Tibial nerve (tissue), 4 donors: ENCODE measurements around the gene CCDC182. TPM values are rescaled to one million over a fixed set of nuclear protein-coding genes. Genes with fewer than 3 reads are reported as not detected.

Experiments
- DNase-seq, 2 donors: peaks; one replicate each; pipeline ENCODE4 v3.0.0-alpha.2; 2019; ENCODE audit warnings: low spot score in 2 of 2
- H3K27ac ChIP-seq, 4 donors: fragments of 200-600 bp; sonication (generic) in 3 of 4; one replicate each; pipeline ENCODE4 v1.5.1; 2017 to 2019; ENCODE audit warnings: mild to moderate bottlenecking in 1 of 4
- H3K27me3 ChIP-seq, 2 donors: fragments of 200-600 bp; sonication (generic) in 1 of 2; one replicate each; pipeline versions ENCODE4 v1.5.1 to v1.6.0; 2017 to 2019
- H3K36me3 ChIP-seq, 3 donors: fragments of 200-600 bp; sonication (generic); one replicate each; pipeline ENCODE4 v1.5.1; 2018 to 2019
- H3K4me1 ChIP-seq, 4 donors: fragments of 200-600 bp; sonication (generic) in 3 of 4; one replicate each; pipeline ENCODE4 v1.5.1; 2017 to 2019
- H3K4me3 ChIP-seq, 4 donors: fragments of 200-600 bp; sonication (generic) in 3 of 4; one replicate each; pipeline ENCODE4 v1.5.1; 2017 to 2019; ENCODE audit warnings: mild to moderate bottlenecking in 1 of 4, moderate library complexity in 1 of 4
- H3K9me3 ChIP-seq, 4 donors: fragments of 200-600 bp; sonication (generic) in 3 of 4; one replicate each; pipeline ENCODE4 v1.5.1; 2017 to 2019
- CTCF ChIP-seq, 5 experiments: fragments of 200-600 bp in 3 of 5; fragments of 450-650 bp in 2 of 5; sonication (generic) in 3 of 5; IDR thresholded peaks; one replicate each; pipeline ENCODE4 v1.5.1; 2016 to 2019; ENCODE audit warnings: antibody characterized with exemption in 5 of 5, mild to moderate bottlenecking in 3 of 5, moderate library complexity in 2 of 5
- EP300 ChIP-seq, 2 donors: sonication (generic); formaldehyde crosslinking; IDR thresholded peaks; one replicate each; pipeline ENCODE4 v1.6.1; 2017; ENCODE audit warnings: antibody characterized with exemption in 2 of 2, mild to moderate bottlenecking in 1 of 2
- POLR2A ChIP-seq, 2 donors: fragments of 450-650 bp; IDR thresholded peaks; one replicate each; pipeline ENCODE4 v1.6.1; 2017; ENCODE audit warnings: antibody characterized with exemption in 2 of 2, mild to moderate bottlenecking in 2 of 2, moderate library complexity in 2 of 2
- WGBS, 2 donors: methylation state at CpG; one replicate each; pipeline ENCODE4 v1.1.5; 2018; 5-methylcytosine and 5-hydroxymethylcytosine counted together
- total RNA-seq, 4 donors: library from RNA; depleted of rRNA; stranded (reverse); fragments of >200 nt; gene quantifications; one replicate each; pipeline ENCODE4 v1.1.0, GENCODE V29; 2016

Gene CCDC182
- total RNA-seq, result not detected

- H3K27ac ChIP-seq, result no peak within 1 kb of the TSS
- TF ChIP-seq CTCF (IDR thresholded peaks at IDR 0.05) (no peak), EP300 (IDR thresholded peaks at IDR 0.05) (no peak), POLR2A (IDR thresholded peaks at IDR 0.05) (no peak)
- no peak for DNase-seq
- no peaks in the 10 kb centered on the region for H3K4me1 ChIP-seq
- no peak within 1 kb of the TSS for H3K4me3 ChIP-seq
- 58 to 67% methylated on average over 4 of the region's 4 CpGs for WGBS, 2 donors
- no peaks in the 10 kb centered on the region for H3K27me3 ChIP-seq
- no peaks in the 10 kb centered on the region for H3K36me3 ChIP-seq
- H3K9me3 ChIP-seq, result no peaks in the 10 kb centered on the region
These were observed at the start of gene CCDC182 for GRCh38 chr17:57745242-57745641. TSS of gene CCDC182 (minus strand) at chr17:57745299. CDS start at chr17:57745272, 27 bp downstream.

GRCh38 chr17:57794841-57795240, 49.7 kb upstream of the CCDC182 start:
- WGBS, 2 donors, result 75 to 91% methylated on average over 2 of the region's 2 CpGs
- DNase-seq, result no peak

GRCh38 chr17:57788725-57789124, 43.6 kb upstream of the CCDC182 start:
- WGBS, 2 donors, result 67 to 78% methylated on average over 4 of the region's 4 CpGs
- H3K27me3 ChIP-seq, result peaks cover 0 to 17% of the 10 kb centered on the region in 2 donors
- TF ChIP-seq EP300 (IDR thresholded peaks at IDR 0.05), result no peak
- no peak for TF ChIP-seq CTCF (IDR thresholded peaks at IDR 0.05)
- no peak for TF ChIP-seq POLR2A (IDR thresholded peaks at IDR 0.05)

More at GRCh38 chr17:57794841-57795240, 49.7 kb upstream of the CCDC182 start:
- H3K27me3 ChIP-seq, result no peaks in the 10 kb centered on the region
- no peaks in the 10 kb centered on the region for H3K9me3 ChIP-seq
- no peak for TF ChIP-seq POLR2A (IDR thresholded peaks at IDR 0.05)
- TF ChIP-seq CTCF (IDR thresholded peaks at IDR 0.05), result no peak
- TF ChIP-seq EP300 (IDR thresholded peaks at IDR 0.05), result no peak
- H3K4me1 ChIP-seq, result no peaks in the 10 kb centered on the region
- no peaks in the 10 kb centered on the region for H3K36me3 ChIP-seq
- H3K4me3 ChIP-seq, result no peak overlapping the region
- no peak overlapping the region for H3K27ac ChIP-seq

GRCh38 chr17:57785022-57785421, 39.9 kb upstream of the CCDC182 start:
- Histone ChIP-seq H3K4me3 (no peak overlapping the region), H3K27me3 (peaks cover 0 to 37% of the 10 kb centered on the region in 2 donors), H3K36me3 (no peaks in the 10 kb centered on the region), H3K4me1 (peaks cover 0 to 21% (median 6%) of the 10 kb centered on the region in 4 donors), H3K27ac (no peak overlapping the region), H3K9me3 (no peaks in the 10 kb centered on the region)
- 76% methylated on average over 7 of the region's 7 CpGs for WGBS, 2 donors
- DNase-seq, result no peak
- no peak for TF ChIP-seq POLR2A (IDR thresholded peaks at IDR 0.05)
- no peak for TF ChIP-seq CTCF (IDR thresholded peaks at IDR 0.05)
- TF ChIP-seq EP300 (IDR thresholded peaks at IDR 0.05), result no peak

More at GRCh38 chr17:57788725-57789124, 43.6 kb upstream of the CCDC182 start:
- Histone ChIP-seq H3K36me3 (no peaks in the 10 kb centered on the region), H3K4me3 (no peak overlapping the region), H3K27ac (no peak overlapping the region), H3K9me3 (no peaks in the 10 kb centered on the region), H3K4me1 (no peaks in the 10 kb centered on the region)
- DNase-seq, result no peak

- Histone ChIP-seq H3K27ac (no peak overlapping the region), H3K4me1 (peaks cover 0 to 21% (median 6%) of the 10 kb centered on the region in 4 donors), H3K9me3 (no peaks in the 10 kb centered on the region), H3K4me3 (no peak overlapping the region), H3K27me3 (peaks cover 0 to 37% of the 10 kb centered on the region in 2 donors), H3K36me3 (no peaks in the 10 kb centered on the region)
- no peak for DNase-seq
- WGBS, 2 donors, result 75 to 77% methylated on average over 15 of the region's 15 CpGs
- no peak for TF ChIP-seq EP300 (IDR thresholded peaks at IDR 0.05)
- no peak for TF ChIP-seq CTCF (IDR thresholded peaks at IDR 0.05)
- no peak for TF ChIP-seq POLR2A (IDR thresholded peaks at IDR 0.05)
These were observed 39.3 kb upstream of the CCDC182 start for GRCh38 chr17:57784226-57784895.
